Gastrocnemius medialis (tissue), 4 donors: ENCODE results near the gene NPR2. TPM values are rescaled to one million over a fixed set of nuclear protein-coding genes. Genes with fewer than 3 reads are reported as not detected.

Experiments used
- ATAC-seq, 2 donors: fragments of 150-250 bp; one replicate each; pipeline ENCODE4 v1.9.1; 2016
- DNase-seq, 2 donors: peaks; one replicate each; pipeline ENCODE4 v3.0.0-alpha.2; 2019
- H3K27ac ChIP-seq, 4 donors: fragments of 200-600 bp; sonication (generic); 1 replicate in 1 of 4; 2 replicates in 3 of 4; pipeline ENCODE4 v1.5.1; 2016 to 2018; ENCODE audit warnings: mild to moderate bottlenecking in 2 of 4, moderate library complexity in 1 of 4
- H3K27me3 ChIP-seq, 3 donors: fragments of 200-600 bp; sonication (generic) in 2 of 3; 1 replicate in 1 of 3; 2 replicates in 2 of 3; pipeline versions ENCODE4 v1.5.1 to v1.6.0; 2016 to 2019; ENCODE audit warnings: mild to moderate bottlenecking in 1 of 3, moderate library complexity in 1 of 3
- H3K36me3 ChIP-seq, 2 donors: fragments of 200-600 bp; sonication (generic) in 1 of 2; one replicate each; pipeline ENCODE4 v1.5.1; 2017 to 2018
- H3K4me1 ChIP-seq, 2 donors: fragments of 200-600 bp; sonication (generic) in 1 of 2; one replicate each; pipeline ENCODE4 v1.5.1; 2016 to 2017; ENCODE audit warnings: mild to moderate bottlenecking in 2 of 2
- H3K4me3 ChIP-seq, 4 donors: fragments of 200-600 bp; sonication (generic) in 3 of 4; 1 replicate in 1 of 4; 2 replicates in 3 of 4; pipeline ENCODE4 v1.5.1; 2016 to 2019; ENCODE audit warnings: mild to moderate bottlenecking in 2 of 4
- H3K9me3 ChIP-seq, 3 donors: fragments of 200-600 bp; sonication (generic) in 2 of 3; 1 replicate in 1 of 3; 2 replicates in 2 of 3; pipeline ENCODE4 v1.5.1; 2016 to 2019
- POLR2A ChIP-seq, 2 donors: fragments of 450-650 bp; IDR thresholded peaks; one replicate each; pipeline ENCODE4 v1.6.1; 2017; ENCODE audit warnings: antibody characterized with exemption in 2 of 2, mild to moderate bottlenecking in 2 of 2, moderate library complexity in 2 of 2
- in situ Hi-C, 4 donors: fragments of 200-750 bp; cut with MboI; loops; one replicate each; pipeline versions ENCODE4 v1.15.0 to v1.8.0; 2017; ENCODE audit warnings: low sequenced_read_pairs in 4 of 4
- intact Hi-C: fragments of 100-400 bp; cut with DNase I; formaldehyde crosslinking; loops from one replicate; pipeline ENCODE4 v1.15.1; 2023; ENCODE audit warnings: low total_unique reads
- total RNA-seq, 4 donors: library from RNA; depleted of rRNA; stranded (reverse); fragments of >200 nt; gene quantifications; one replicate each; pipeline versions ENCODE4 v1.1.0 to v1.2.3, GENCODE V29; 2016
- TF ChIP-seq, protein P1 (sequence below), 5 experiments: fragments of 450-650 bp in 3 of 5; fragments of 200-600 bp in 2 of 5; sonication (generic) in 2 of 5; IDR thresholded peaks in 4 of 5; conservative IDR thresholded peaks in 1 of 5; 1 replicate in 4 of 5; 2 replicates in 1 of 5; pipeline ENCODE4 v1.5.1; 2016 to 2019; ENCODE audit warnings: antibody characterized with exemption in 5 of 5, mild to moderate bottlenecking in 3 of 5, moderate library complexity in 3 of 5

The NPR2 gene
- total RNA-seq, 4 donors from 2014 or later = 12.3 to 19.2 (median 16.3) TPM

DNA sequence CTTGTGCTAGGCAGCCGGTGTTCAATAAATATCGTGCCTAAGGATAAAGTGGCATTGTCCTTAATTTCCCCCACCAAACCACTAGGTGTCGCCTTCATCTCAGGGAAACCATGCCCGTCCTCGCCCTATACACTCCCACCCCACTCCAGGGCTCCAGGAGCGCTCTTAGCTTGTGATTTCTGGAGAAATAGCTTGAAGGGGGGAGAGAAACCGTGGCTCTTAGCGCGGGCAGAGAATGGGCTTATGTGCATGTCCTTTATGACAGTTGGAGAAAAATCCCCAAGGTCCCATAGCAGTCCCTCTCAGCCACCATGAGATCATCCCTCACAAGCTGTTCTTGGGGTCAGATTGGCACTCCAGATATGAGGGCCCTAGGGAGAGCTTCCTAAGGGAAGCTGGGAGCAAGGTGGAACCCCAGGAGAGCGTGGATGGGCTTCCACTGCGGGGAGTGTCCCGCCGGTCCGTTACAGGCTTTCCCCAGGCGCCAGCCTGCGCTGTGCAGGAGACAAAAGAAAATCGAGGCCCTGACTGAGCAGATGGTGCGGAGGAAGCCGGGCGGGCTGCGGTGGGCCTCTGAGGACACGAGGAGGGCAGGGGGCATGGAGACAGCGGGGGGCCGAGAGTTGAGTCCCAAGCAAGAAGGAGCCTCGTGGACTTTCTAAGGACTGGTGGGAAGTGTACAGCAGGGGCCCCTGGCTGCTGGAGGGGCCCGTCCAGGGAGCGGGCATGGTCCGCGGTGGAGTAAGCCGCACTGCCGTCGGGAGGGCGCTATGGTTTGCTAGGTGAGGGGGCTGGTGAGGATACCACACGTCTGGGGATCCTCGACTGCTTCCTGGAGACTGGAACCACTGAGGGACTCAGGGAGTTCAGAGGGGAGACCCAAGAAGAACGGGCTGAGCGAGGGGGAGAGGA, 750 bp upstream of the NPR2 start:
- H3K4me1 ChIP-seq = peaks cover 29 to 34% of the 10 kb centered on the region in 2 donors
- H3K36me3 ChIP-seq = no peaks in the 10 kb centered on the region
- intact Hi-C loops (loop anchor here (1.0 kb wide), 3 partner anchors 22 to 92 kb away; partner anchors contain the start of gene SPAG8), in situ Hi-C loops (loop anchor here in 2 of 4 donors (5.0 to 10.0 kb wide), 2 partner anchors 84 to 92 kb away; partner anchors contain the start of gene OR13J1 (in 1 of the 2))
- H3K9me3 ChIP-seq = no peaks in the 10 kb centered on the region
- H3K27me3 ChIP-seq = no peaks in the 10 kb centered on the region
- no peak for TF ChIP-seq POLR2A (IDR thresholded peaks at IDR 0.05)
- TF ChIP-seq, protein P1, sequence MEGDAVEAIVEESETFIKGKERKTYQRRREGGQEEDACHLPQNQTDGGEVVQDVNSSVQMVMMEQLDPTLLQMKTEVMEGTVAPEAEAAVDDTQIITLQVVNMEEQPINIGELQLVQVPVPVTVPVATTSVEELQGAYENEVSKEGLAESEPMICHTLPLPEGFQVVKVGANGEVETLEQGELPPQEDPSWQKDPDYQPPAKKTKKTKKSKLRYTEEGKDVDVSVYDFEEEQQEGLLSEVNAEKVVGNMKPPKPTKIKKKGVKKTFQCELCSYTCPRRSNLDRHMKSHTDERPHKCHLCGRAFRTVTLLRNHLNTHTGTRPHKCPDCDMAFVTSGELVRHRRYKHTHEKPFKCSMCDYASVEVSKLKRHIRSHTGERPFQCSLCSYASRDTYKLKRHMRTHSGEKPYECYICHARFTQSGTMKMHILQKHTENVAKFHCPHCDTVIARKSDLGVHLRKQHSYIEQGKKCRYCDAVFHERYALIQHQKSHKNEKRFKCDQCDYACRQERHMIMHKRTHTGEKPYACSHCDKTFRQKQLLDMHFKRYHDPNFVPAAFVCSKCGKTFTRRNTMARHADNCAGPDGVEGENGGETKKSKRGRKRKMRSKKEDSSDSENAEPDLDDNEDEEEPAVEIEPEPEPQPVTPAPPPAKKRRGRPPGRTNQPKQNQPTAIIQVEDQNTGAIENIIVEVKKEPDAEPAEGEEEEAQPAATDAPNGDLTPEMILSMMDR (IDR thresholded peaks at IDR 0.05 in 4 of 5, conservative IDR thresholded peaks at IDR 0.05 in 1 of 5) = peak; percentile 80 to 92 (median 85)
- peak; percentile 63 to 71 for DNase-seq
- peak overlapping the region; percentile 81 to 88 (median 84) for H3K27ac ChIP-seq
- peak; percentile 80 to 84 for ATAC-seq
- peak overlapping the region; percentile 67 to 73 (median 69) for H3K4me3 ChIP-seq

GRCh38 chr9:35792024-35792813, 828 bp downstream of the NPR2 start:
- intact Hi-C loops = no loop called here
- no peak for ATAC-seq
- peak in 1 of 2 donors; percentile 31 for DNase-seq
- Histone ChIP-seq H3K4me1 (peaks cover 29 to 34% of the 10 kb centered on the region in 2 donors), H3K9me3 (no peaks in the 10 kb centered on the region), H3K36me3 (no peaks in the 10 kb centered on the region), H3K4me3 (peak overlapping the region; percentile 67 to 73 (median 69)), H3K27me3 (no peaks in the 10 kb centered on the region), H3K27ac (peak overlapping the region; percentile 81 to 88 (median 84))
- in situ Hi-C loops = loop anchor here in 2 of 4 donors (5.0 to 10.0 kb wide), 2 partner anchors 83 to 90 kb away; partner anchors contain the start of gene OR13J1 (in 1 of the 2)
- no peak for TF ChIP-seq POLR2A (IDR thresholded peaks at IDR 0.05)
- TF ChIP-seq, protein P1 (IDR thresholded peaks at IDR 0.05 in 4 of 5, conservative IDR thresholded peaks at IDR 0.05 in 1 of 5) = no peak

DNA sequence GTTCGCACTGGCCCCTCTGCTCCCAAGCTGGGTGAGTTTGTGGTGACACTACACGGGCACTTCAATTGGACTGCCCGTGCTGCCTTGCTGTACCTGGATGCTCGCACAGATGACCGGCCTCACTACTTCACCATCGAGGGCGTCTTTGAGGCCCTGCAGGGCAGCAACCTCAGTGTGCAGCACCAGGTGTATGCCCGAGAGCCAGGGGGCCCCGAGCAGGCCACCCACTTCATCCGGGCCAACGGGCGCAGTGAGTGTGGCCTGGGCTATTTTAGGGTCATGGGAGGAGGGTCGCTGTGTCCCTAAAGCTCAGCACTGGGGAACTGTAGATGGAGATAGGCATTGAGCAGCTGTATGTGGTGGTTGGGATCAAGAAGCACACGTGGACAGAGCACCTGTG, 1.4 kb downstream of the NPR2 start:
- intact Hi-C loops = no loop called here
- DNase-seq (no peak), ATAC-seq (no peak)
- peak overlapping the region; percentile 81 to 88 (median 84) for H3K27ac ChIP-seq
- TF ChIP-seq POLR2A (IDR thresholded peaks at IDR 0.05) = no peak
- TF ChIP-seq, protein P1 (IDR thresholded peaks at IDR 0.05 in 4 of 5, conservative IDR thresholded peaks at IDR 0.05 in 1 of 5) = no peak
- H3K27me3 ChIP-seq = no peaks in the 10 kb centered on the region
- peak overlapping the region in 3 of 4 donors; percentile 4 to 67 (median 16) for H3K4me3 ChIP-seq
- no peaks in the 10 kb centered on the region for H3K9me3 ChIP-seq
- no peaks in the 10 kb centered on the region for H3K36me3 ChIP-seq
- in situ Hi-C loops = loop anchor here in 2 of 4 donors (5.0 to 10.0 kb wide), 2 partner anchors 82 to 89 kb away; partner anchors contain the start of gene OR13J1 (in 1 of the 2)
- H3K4me1 ChIP-seq = peaks cover 29 to 34% of the 10 kb centered on the region in 2 donors

- intact Hi-C loops (no loop called here), in situ Hi-C loops (loop anchor here in 2 of 4 donors (5.0 to 10.0 kb wide), 2 partner anchors 81 to 89 kb away; partner anchors contain the start of gene OR13J1 (in 1 of the 2))
- TF ChIP-seq, protein P1 (IDR thresholded peaks at IDR 0.05 in 4 of 5, conservative IDR thresholded peaks at IDR 0.05 in 1 of 5) = no peak
- no peak for TF ChIP-seq POLR2A (IDR thresholded peaks at IDR 0.05)
- no peaks in the 10 kb centered on the region for H3K9me3 ChIP-seq
- H3K4me1 ChIP-seq = peaks cover 29 to 34% of the 10 kb centered on the region in 2 donors
- DNase-seq (no peak), ATAC-seq (no peak)
- H3K36me3 ChIP-seq = no peaks in the 10 kb centered on the region
- H3K27me3 ChIP-seq = no peaks in the 10 kb centered on the region
- H3K4me3 ChIP-seq = peak overlapping the region in 2 of 4 donors; percentile 16 to 67
- H3K27ac ChIP-seq = peak overlapping the region; percentile 1 to 86 (median 66)
Measured at GRCh38 chr9:35793461-35793860, 2.1 kb downstream of the NPR2 start.
